MCF 10A (cell line): ENCODE measurements around the gene ENTPD3. TPM values are rescaled to one million over a fixed set of nuclear protein-coding genes. Genes with fewer than 3 reads are reported as not detected.

Experiments used
- BruUV-seq: library from RNA; stranded (reverse); fragments of 400-500 nt; replicated peaks from 2 replicates; lab custom pipeline; 2021; lab: Mats Ljungman, UMichigan
- CTCF ChIA-PET: fragments of 300-600 bp; sonication (Branson Sonifier 250); formaldehyde crosslinking; extraction: SDS; loops from one replicate; lab custom pipeline; 2021; ENCODE audit warnings: antibody characterized with exemption, inconsistent platforms; lab: Yijun Ruan, JAX
- POLR2A ChIA-PET: fragments of 300-600, 350-650 bp; sonication (Branson Sonifier 250); formaldehyde crosslinking; extraction: SDS; loops from one replicate; lab custom pipeline; 2020; ENCODE audit warnings: antibody characterized with exemption, inconsistent platforms; lab: Yijun Ruan, JAX
- DNase-seq: peaks from one replicate; pipeline ENCODE4 v3.0.0-alpha.2; 2018; ENCODE audit not compliant: unreplicated experiment
- H3K27ac Mint-ChIP-seq: one replicate; pipeline ENCODE4 v1.8.0; 2022; ENCODE audit warnings: mild to moderate bottlenecking, low read depth, mixed read lengths; ENCODE audit not compliant: unreplicated experiment
- H3K27me3 Mint-ChIP-seq: one replicate; pipeline ENCODE4 v1.8.0; 2022; ENCODE audit warnings: mixed read lengths; ENCODE audit not compliant: insufficient read depth, unreplicated experiment
- H3K36me3 Mint-ChIP-seq: one replicate; pipeline ENCODE4 v1.8.0; 2022; ENCODE audit warnings: mild to moderate bottlenecking, moderate library complexity, mixed read lengths; ENCODE audit not compliant: insufficient read depth, unreplicated experiment
- H3K4me1 Mint-ChIP-seq: one replicate; pipeline ENCODE4 v1.8.0; 2022; ENCODE audit warnings: mixed read lengths; ENCODE audit not compliant: insufficient read depth, unreplicated experiment
- H3K4me3 Mint-ChIP-seq: one replicate; pipeline ENCODE4 v1.8.0; 2022; ENCODE audit warnings: mild to moderate bottlenecking, moderate library complexity, mixed read lengths; ENCODE audit not compliant: unreplicated experiment
- H3K9me3 Mint-ChIP-seq: one replicate; pipeline ENCODE4 v1.8.0; 2022; ENCODE audit warnings: mixed read lengths; ENCODE audit not compliant: unreplicated experiment
- intact Hi-C: fragments of 100-400 bp; cut with micrococcal nuclease; formaldehyde crosslinking; loops from 2 replicates; pipeline ENCODE4 v1.14.1; 2022
- total RNA-seq: library from RNA; stranded (reverse); gene quantifications from 2 replicates; pipeline ENCODE4 v1.2.3, GENCODE V29; 2022
- TF ChIP-seq, protein P1 (sequence below): fragments of 200-600 bp; IDR thresholded peaks from one replicate; pipeline ENCODE4 v1.8.0; 2022; ENCODE audit warnings: antibody characterized with exemption, mild to moderate bottlenecking; ENCODE audit not compliant: unreplicated experiment

ENTPD3 gene
- total RNA-seq, 1 experiment from 2014 or later = 0.28 TPM

- no peaks in the 10 kb centered on the region for H3K36me3 Mint-ChIP-seq
- CTCF ChIA-PET = no interaction called here
- H3K27ac Mint-ChIP-seq = no peak overlapping the region
- POLR2A ChIA-PET = no interaction called here
- no TSS peak for BruUV-seq
- TF ChIP-seq, protein P1, sequence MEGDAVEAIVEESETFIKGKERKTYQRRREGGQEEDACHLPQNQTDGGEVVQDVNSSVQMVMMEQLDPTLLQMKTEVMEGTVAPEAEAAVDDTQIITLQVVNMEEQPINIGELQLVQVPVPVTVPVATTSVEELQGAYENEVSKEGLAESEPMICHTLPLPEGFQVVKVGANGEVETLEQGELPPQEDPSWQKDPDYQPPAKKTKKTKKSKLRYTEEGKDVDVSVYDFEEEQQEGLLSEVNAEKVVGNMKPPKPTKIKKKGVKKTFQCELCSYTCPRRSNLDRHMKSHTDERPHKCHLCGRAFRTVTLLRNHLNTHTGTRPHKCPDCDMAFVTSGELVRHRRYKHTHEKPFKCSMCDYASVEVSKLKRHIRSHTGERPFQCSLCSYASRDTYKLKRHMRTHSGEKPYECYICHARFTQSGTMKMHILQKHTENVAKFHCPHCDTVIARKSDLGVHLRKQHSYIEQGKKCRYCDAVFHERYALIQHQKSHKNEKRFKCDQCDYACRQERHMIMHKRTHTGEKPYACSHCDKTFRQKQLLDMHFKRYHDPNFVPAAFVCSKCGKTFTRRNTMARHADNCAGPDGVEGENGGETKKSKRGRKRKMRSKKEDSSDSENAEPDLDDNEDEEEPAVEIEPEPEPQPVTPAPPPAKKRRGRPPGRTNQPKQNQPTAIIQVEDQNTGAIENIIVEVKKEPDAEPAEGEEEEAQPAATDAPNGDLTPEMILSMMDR = no peak
- no peaks in the 10 kb centered on the region for H3K4me1 Mint-ChIP-seq
- no peaks in the 10 kb centered on the region for H3K27me3 Mint-ChIP-seq
- H3K4me3 Mint-ChIP-seq = no peak overlapping the region
- H3K9me3 Mint-ChIP-seq = peaks cover 22% of the 10 kb centered on the region
- intact Hi-C loops = no loop called here
- DNase-seq = no peak
Measured at GRCh38 chr3:40379674-40380306, 7.2 kb upstream of the ENTPD3 start.

- no peak overlapping the region for H3K27ac Mint-ChIP-seq
- TF ChIP-seq, protein P1 = no peak
- DNase-seq = no peak
- ChIA-PET CTCF (interaction anchor here (1.0 kb wide), 1 partner anchor 54 kb away, joined by 3 read pairs; no protein-coding TSS in a partner anchor), POLR2A (no interaction called here)
- H3K36me3 Mint-ChIP-seq = no peaks in the 10 kb centered on the region
- peaks cover 12% of the 10 kb centered on the region for H3K9me3 Mint-ChIP-seq
- no peak overlapping the region for H3K4me3 Mint-ChIP-seq
- H3K4me1 Mint-ChIP-seq = peaks cover 6% of the 10 kb centered on the region
- H3K27me3 Mint-ChIP-seq = no peaks in the 10 kb centered on the region
- BruUV-seq = no TSS peak
- intact Hi-C loops = no loop called here
Measured at GRCh38 chr3:40381904-40382616, 4.9 kb upstream of the ENTPD3 start.

DNA sequence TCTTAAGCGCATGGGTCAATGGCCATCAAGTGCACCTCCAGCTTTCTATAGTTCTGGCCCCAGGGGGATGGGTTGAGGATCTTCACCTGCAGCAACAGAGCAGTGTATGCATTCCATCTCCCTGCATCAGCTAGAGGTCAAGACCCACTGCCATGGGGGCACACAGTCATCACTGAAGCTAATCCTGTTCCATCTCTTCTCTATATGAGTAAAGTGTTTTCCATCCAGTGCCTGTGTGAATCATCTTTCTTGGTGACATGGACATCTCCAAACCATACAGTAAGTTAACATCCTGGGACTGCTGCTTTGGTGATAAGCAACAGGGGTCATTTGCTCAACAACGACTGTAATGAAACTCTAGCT is 4.4 kb upstream of the ENTPD3 start:
- DNase-seq = no peak
- no TSS peak for BruUV-seq
- no peaks in the 10 kb centered on the region for H3K36me3 Mint-ChIP-seq
- peaks cover 7% of the 10 kb centered on the region for H3K9me3 Mint-ChIP-seq
- H3K4me1 Mint-ChIP-seq = peaks cover 6% of the 10 kb centered on the region
- H3K27ac Mint-ChIP-seq = no peak overlapping the region
- intact Hi-C loops = no loop called here
- ChIA-PET CTCF (interaction anchor here (1.0 kb wide), 1 partner anchor 54 kb away, joined by 3 read pairs; no protein-coding TSS in a partner anchor), POLR2A (no interaction called here)
- no peaks in the 10 kb centered on the region for H3K27me3 Mint-ChIP-seq
- H3K4me3 Mint-ChIP-seq = no peak overlapping the region
- TF ChIP-seq, protein P1 = no peak

DNA sequence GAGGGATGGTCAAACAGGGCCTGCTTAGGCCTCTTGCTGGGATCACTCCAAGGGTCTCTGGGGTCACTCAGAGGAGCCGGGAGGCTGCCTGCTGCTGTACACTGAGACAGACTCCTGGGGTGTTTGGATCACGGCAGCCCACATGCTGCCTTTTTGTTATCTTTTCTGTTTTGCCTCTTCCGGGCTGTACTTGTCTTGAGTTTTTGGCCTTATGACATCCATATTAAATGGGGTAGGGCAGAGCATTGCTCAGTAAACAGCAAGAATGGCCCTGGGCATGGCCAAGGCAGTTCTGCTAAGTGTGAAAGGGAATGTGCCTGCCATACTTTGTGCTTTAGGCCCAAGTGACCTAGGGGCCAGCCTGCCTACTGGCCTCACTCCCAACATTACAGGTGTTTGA is 771 bp upstream of the ENTPD3 start:
- ChIA-PET POLR2A (no interaction called here), CTCF (no interaction called here)
- no peak for DNase-seq
- no TSS peak for BruUV-seq
- Mint-ChIP-seq H3K4me3 (peak overlapping the region; percentile 71), H3K36me3 (no peaks in the 10 kb centered on the region), H3K9me3 (no peaks in the 10 kb centered on the region), H3K27me3 (no peaks in the 10 kb centered on the region), H3K27ac (no peak overlapping the region), H3K4me1 (peaks cover 14% of the 10 kb centered on the region)
- intact Hi-C loops = no loop called here
- TF ChIP-seq, protein P1 = no peak
